Measurements from ENCODE around the gene GLO1. TPM values are rescaled to one million over a fixed set of nuclear protein-coding genes. Genes with fewer than 3 reads are reported as not detected.

GLO1 gene
- total RNA-seq, 4 donors from 2014 or later: 33.7 to 107 (median 64.7) TPM

DNA sequence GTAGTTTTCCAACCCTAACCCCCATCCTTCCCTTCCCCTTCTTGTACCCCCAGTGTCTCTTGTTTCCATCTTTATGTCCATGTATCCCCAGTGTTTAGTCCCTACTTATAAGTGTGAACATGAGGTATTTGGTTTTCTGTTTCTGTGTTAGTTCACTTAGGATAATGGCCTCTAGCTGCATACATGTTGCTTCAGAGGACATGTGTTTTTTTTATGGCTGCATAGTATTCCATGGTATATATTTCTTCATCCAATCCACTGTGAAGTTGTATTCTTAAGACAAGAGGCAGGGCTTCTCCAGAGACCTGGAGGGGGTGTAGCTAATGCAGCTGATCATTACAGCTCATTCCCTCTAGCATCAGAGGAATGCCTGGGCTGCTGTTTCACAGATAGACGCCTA lies 16.4 kb upstream of the GLO1 start:
- TF ChIP-seq, protein P1, sequence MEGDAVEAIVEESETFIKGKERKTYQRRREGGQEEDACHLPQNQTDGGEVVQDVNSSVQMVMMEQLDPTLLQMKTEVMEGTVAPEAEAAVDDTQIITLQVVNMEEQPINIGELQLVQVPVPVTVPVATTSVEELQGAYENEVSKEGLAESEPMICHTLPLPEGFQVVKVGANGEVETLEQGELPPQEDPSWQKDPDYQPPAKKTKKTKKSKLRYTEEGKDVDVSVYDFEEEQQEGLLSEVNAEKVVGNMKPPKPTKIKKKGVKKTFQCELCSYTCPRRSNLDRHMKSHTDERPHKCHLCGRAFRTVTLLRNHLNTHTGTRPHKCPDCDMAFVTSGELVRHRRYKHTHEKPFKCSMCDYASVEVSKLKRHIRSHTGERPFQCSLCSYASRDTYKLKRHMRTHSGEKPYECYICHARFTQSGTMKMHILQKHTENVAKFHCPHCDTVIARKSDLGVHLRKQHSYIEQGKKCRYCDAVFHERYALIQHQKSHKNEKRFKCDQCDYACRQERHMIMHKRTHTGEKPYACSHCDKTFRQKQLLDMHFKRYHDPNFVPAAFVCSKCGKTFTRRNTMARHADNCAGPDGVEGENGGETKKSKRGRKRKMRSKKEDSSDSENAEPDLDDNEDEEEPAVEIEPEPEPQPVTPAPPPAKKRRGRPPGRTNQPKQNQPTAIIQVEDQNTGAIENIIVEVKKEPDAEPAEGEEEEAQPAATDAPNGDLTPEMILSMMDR (IDR thresholded peaks at IDR 0.05; ENCODE audit: low read depth): no peak

DNA sequence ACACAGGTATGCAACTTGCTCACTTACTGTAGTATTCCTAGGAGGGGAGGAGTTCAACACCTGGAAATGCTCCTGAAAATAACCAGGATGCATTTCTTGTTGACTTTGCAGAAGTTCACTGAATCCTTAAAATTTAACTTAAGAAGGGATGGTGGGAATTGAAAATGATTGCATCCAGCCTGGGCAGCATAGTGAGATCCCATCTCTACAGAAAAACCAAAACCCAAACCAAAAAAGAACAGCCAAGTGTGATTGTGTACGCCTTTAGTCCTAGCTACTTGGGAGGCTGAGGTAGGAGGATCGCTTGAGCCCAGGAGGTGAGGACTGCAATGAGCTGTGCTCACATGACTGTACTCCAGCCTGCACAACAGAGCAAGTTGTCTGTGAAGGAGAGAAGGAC lies 13.9 kb upstream of the GLO1 start:
- TF ChIP-seq, protein P1 (IDR thresholded peaks at IDR 0.05; ENCODE audit: low read depth): no peak

DNA sequence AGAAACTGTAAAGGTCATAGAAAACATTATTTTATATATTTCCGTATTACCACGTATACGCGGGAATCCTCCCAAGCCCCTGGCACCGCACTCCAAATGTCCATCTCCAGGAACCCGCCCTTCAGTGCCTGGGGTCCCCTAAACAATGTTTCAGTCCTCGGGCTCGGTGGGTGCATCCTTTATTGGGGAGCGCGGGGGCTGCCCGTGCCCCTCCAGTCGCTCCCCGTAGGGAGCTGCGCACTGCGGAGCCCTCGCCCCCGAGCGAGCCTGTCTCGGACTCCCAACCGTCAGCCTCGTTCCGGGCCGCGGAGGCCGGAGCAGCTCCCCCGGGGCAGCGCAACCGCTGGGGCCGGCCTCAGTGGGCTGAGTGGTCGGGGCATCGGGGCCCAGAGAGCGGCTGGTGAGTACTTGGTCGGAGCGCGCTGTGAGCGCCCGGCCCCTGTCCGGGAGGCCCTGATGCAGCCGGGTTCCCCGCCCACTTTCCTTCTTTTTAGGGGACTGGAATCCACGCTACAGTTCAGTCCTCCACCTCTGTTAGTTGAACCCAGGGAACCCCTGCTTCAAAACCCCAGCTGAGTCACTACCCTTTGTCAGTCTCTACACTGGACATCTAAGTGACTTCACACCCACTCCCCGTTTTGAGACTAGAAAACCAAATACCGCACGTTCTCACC lies 12.2 kb upstream of the GLO1 start, which contains the start of gene DNAH8:
DNAH8 (plus strand) TSS at position 296 of the 674 bp plus-strand sequence. CDS start 7,499 bp downstream, outside the sequence.
- TF ChIP-seq, protein P1 (IDR thresholded peaks at IDR 0.05; ENCODE audit: low read depth): no peak

DNA sequence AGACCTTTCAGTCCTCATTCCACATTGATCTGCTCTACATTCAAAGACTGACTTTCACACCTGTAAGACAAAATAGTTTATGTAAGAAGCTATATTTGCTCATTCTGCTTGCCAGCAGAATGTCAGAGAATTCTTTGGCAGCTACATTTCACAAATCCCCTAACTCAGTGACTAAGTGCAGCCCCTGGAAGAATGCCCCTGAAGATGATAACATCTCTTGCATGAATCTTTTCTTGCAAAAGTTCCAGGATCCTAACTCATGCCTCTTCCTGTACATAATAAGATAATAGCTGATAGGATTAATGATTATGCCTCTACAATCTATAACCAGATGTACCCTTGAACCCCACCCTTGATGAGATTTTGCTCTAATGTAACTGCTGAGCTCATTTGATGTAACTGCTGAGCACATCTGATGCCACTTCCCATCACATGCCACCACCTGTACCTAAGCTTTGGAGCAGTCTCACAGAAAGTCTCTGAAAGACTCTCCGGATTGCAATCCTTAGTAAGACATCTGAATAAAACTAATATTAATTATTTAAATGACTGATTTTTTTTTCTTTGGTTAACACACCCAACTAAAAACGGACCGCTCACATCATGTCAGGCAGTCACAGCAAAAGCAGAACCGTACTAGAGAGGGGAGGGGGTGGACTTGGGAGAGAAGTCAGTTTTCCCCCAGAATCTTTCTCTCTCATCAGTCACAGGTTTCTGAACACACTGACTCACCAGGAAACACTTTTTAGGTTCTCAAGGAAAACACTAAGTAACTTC lies 11.5 kb upstream of the GLO1 start:
- TF ChIP-seq, protein P1 (IDR thresholded peaks at IDR 0.05; ENCODE audit: low read depth): no peak

DNA sequence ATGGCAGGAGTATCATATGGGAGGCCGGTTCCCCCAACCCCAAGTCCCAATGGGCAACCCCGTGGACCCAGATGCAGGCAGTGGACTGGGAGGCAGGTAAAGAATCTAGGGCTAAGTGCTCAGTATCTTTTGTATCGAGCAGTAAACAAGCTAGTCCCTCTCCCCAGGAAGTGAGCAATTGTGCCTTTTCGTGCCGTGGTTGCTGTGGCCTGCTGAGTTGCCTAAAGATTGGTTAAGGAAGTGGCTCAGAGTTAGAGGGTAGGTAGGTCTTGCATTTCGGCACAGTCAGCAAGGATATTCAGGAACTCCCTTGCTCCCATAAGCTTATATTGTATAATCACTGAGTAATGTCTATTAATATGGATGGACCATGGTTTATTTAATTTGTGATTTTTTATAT lies 10.9 kb upstream of the GLO1 start:
- TF ChIP-seq, protein P1 (IDR thresholded peaks at IDR 0.05; ENCODE audit: low read depth): no peak

DNA sequence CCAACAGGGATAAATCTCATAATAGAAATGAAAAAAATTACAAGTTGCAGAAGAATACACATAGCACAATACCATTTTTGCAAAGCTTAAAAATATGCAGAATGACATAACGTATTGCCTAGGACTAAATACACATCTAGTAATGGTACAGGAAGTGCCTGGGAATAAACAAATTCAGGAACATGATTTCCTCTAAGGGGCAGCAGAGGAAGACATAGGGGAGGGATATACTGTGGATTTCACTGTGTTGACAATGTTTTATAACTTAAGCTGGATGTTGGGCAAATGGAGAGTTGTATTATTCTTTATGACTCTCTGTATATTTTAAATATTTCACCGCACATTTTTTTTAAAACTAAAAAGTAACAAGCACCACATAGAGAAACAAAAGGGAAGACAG lies 5.6 kb upstream of the GLO1 start:
- TF ChIP-seq, protein P1 (IDR thresholded peaks at IDR 0.05; ENCODE audit: low read depth): no peak

DNA sequence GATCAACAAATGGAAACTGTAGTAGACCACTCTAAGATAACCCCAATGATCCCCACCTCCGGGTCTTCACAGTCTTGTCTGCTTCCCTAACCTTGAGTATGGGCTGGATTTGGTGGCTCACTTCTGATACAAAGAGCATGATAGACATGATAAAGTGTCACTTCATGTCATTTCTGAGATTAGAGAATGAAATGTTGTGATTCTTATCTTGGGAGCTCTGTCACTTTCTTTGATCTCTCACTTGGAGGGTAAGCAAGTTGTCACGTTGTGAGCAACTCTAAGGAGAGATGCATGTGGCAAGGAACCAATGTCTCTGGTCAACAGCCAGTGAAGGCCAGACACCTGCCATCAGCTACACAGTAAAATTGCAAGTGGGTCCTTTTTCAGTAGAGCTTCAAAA lies 3.0 kb upstream of the GLO1 start:
- TF ChIP-seq, protein P1 (IDR thresholded peaks at IDR 0.05; ENCODE audit: low read depth): no peak
